ENCODE results near the gene NUP188. TPM values are rescaled to one million over a fixed set of nuclear protein-coding genes. Genes with fewer than 3 reads are reported as not detected.

NUP188 gene
- total and polyA plus RNA-seq, 2 of the 4 experiments (the other 2 are of a cell fraction), result 53.0 to 59.1 TPM

DNA sequence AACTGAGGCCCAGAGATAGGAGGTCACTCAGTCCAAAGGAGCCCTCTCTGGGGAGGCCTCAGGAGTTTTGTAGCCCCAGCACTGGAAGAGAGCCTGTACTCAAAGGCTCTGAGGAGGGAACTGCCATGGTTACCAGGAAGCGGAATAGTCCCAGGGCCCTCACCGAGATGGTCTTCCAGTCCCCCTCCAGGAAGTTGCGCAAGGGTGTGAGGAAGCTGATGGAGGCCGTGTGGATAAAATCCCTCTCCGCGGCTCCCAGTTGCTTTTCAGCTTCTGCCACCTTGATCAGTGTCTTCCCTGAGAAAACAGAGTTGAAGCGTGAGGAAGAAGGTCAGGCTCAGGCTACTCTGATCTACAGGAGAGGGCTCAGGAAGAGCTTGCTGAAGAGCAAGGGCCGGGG lies 67.1 kb downstream of the NUP188 start:
- WGBS, 2 experiments (ENCODE audit: extremely low coverage in 2 of 2, insufficient read length in 1 of 2), result no CpG with 5 or more reads among the region's 8 CpGs
- Histone ChIP-seq H3K4me1 (ENCODE audit: control insufficient read depth, insufficient read depth, low read length) (no peaks in the 10 kb centered on the region), H2BK120ac (ENCODE audit: low read depth, low read length) (no peak overlapping the region), H3K23ac (ENCODE audit: low read depth, low read length) (no peak overlapping the region), H2AK5ac (ENCODE audit: low read depth, low read length) (no peak overlapping the region), H2AFZ (replicated peaks; ENCODE audit: low read length, poor library complexity) (no peak overlapping the region), H3K27me3 (ENCODE audit: control insufficient read depth, insufficient read depth, low read length) (no peaks in the 10 kb centered on the region), H3K4me3 (ENCODE audit: insufficient read depth, low read depth, low read length) (no peak overlapping the region), H4K91ac (ENCODE audit: insufficient read depth, low read depth, low read length) (no peak overlapping the region), H3K36me3 (ENCODE audit: control insufficient read depth, insufficient read depth, low read length) (peaks cover 26% of the 10 kb centered on the region; the same call in 1 of the 2 replicates), H3K9me1 (ENCODE audit: insufficient read depth, low read length) (no peaks in the 10 kb centered on the region), H3K56ac (ENCODE audit: extremely low read depth, insufficient read depth, low read length) (no peak overlapping the region), H3K9me3 (ENCODE audit: control insufficient read depth, insufficient read depth, low read length) (no peaks in the 10 kb centered on the region), H3K4me2 (ENCODE audit: low read depth, low read length) (no peak overlapping the region), H3K9ac (ENCODE audit: low read depth, low read length) (no peak overlapping the region), H4K20me1 (ENCODE audit: insufficient read depth, low read length) (peaks cover 7% of the 10 kb centered on the region), H3K27ac (ENCODE audit: insufficient read depth, low read length) (no peak overlapping the region), H4K8ac (ENCODE audit: low read depth in 2 of 2, low read length in 2 of 2) (no peak overlapping the region), H3K18ac (ENCODE audit: low read depth, low read length) (no peak overlapping the region), H2BK5ac (ENCODE audit: low read depth, low read length, poor library complexity, severe bottlenecking) (no peak overlapping the region), H3K4ac (ENCODE audit: low read depth, low read length) (no peak overlapping the region), H3K14ac (replicated peaks; ENCODE audit: low read depth, low read length) (no peak overlapping the region), H2AK9ac (replicated peaks; ENCODE audit: low read depth, low read length, poor library complexity) (no peak overlapping the region), H4K5ac (ENCODE audit: low read depth, low read length) (no peak overlapping the region), H2BK15ac (ENCODE audit: low read depth, low read length) (no peak overlapping the region), H3K79me1 (ENCODE audit: low read depth in 1 of 2, low read length in 2 of 2) (peaks cover 3 to 14% of the 10 kb centered on the region in 2 experiments; a peak in 1 of 4 replicates), H2BK20ac (ENCODE audit: low read depth, low read length) (no peak overlapping the region)
- ATAC-seq (ENCODE audit: low read depth) (no peak), DNase-seq (no peak)
- ChIA-PET POLR2A (ENCODE audit: unreplicated experiment) (no interaction called here), CTCF (no interaction called here)
- in situ Hi-C loops (cut with MboI; ENCODE audit: low sequenced_read_pairs), result no loop called here
- intact Hi-C loops (cut with micrococcal nuclease), result no loop called here
- TF ChIP-seq, protein P1, sequence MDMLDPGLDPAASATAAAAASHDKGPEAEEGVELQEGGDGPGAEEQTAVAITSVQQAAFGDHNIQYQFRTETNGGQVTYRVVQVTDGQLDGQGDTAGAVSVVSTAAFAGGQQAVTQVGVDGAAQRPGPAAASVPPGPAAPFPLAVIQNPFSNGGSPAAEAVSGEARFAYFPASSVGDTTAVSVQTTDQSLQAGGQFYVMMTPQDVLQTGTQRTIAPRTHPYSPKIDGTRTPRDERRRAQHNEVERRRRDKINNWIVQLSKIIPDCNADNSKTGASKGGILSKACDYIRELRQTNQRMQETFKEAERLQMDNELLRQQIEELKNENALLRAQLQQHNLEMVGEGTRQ (IDR thresholded peaks at IDR 0.05; ENCODE audit: low read depth, low read length), result no peak
- TF ChIP-seq BHLHE40 (IDR thresholded peaks at IDR 0.05; ENCODE audit: low read depth, low read length) (no peak), POLR2A (IDR thresholded peaks at IDR 0.05; ENCODE audit: low read depth, low read length) (no peak), RCOR1 (IDR thresholded peaks at IDR 0.05; ENCODE audit: insufficient replicate concordance, low read length) (no peak), MAZ (IDR thresholded peaks at IDR 0.05; ENCODE audit: borderline replicate concordance, low read depth, low read length) (no peak), NFE2L2 (IDR thresholded peaks at IDR 0.05; ENCODE audit: low read depth, low read length) (no peak), CEBPB (IDR thresholded peaks at IDR 0.05; ENCODE audit: low read depth, low read length) (peak; percentile 62)
- BruUV-seq (replicated peaks), result no TSS peak
- dilution Hi-C loops (cut with HindIII; ENCODE audit: low sequenced_read_pairs, unreplicated experiment), result no loop called here
